ENCODE data around the gene HBP1.
"Not testable (repeated sequence)": the region's sequence is repeated elsewhere in the genome, so short reads cannot be mapped to it uniquely, and the experiment has no call there.

HBP1 gene

GRCh38 chr7:107244613-107245012 is 75.8 kb downstream of the HBP1 start:
- TF ChIP-seq, protein P1, sequence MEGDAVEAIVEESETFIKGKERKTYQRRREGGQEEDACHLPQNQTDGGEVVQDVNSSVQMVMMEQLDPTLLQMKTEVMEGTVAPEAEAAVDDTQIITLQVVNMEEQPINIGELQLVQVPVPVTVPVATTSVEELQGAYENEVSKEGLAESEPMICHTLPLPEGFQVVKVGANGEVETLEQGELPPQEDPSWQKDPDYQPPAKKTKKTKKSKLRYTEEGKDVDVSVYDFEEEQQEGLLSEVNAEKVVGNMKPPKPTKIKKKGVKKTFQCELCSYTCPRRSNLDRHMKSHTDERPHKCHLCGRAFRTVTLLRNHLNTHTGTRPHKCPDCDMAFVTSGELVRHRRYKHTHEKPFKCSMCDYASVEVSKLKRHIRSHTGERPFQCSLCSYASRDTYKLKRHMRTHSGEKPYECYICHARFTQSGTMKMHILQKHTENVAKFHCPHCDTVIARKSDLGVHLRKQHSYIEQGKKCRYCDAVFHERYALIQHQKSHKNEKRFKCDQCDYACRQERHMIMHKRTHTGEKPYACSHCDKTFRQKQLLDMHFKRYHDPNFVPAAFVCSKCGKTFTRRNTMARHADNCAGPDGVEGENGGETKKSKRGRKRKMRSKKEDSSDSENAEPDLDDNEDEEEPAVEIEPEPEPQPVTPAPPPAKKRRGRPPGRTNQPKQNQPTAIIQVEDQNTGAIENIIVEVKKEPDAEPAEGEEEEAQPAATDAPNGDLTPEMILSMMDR (IDR thresholded peaks at IDR 0.05; ENCODE audit: insufficient read depth, low read length, missing control alignments), result no peak
- CTCF ChIA-PET, result interaction anchor here (1.3 kb wide), 1 partner anchor 15 kb away, joined by 3 read pairs; no protein-coding TSS in a partner anchor
- POLR2A ChIA-PET, result no interaction called here
- DNase-seq (ENCODE audit: low read depth, low spot score), result no peak
- no peak overlapping the region for H3K4me3 ChIP-seq (ENCODE audit: low read depth, low read length)

- CTCF ChIA-PET; DNase-seq (ENCODE audit: low read depth, low spot score); H3K4me3 ChIP-seq (ENCODE audit: low read depth, low read length); POLR2A ChIA-PET: not testable (repeated sequence)
These were observed 78.0 kb downstream of the HBP1 start for GRCh38 chr7:107246836-107247235.

DNA sequence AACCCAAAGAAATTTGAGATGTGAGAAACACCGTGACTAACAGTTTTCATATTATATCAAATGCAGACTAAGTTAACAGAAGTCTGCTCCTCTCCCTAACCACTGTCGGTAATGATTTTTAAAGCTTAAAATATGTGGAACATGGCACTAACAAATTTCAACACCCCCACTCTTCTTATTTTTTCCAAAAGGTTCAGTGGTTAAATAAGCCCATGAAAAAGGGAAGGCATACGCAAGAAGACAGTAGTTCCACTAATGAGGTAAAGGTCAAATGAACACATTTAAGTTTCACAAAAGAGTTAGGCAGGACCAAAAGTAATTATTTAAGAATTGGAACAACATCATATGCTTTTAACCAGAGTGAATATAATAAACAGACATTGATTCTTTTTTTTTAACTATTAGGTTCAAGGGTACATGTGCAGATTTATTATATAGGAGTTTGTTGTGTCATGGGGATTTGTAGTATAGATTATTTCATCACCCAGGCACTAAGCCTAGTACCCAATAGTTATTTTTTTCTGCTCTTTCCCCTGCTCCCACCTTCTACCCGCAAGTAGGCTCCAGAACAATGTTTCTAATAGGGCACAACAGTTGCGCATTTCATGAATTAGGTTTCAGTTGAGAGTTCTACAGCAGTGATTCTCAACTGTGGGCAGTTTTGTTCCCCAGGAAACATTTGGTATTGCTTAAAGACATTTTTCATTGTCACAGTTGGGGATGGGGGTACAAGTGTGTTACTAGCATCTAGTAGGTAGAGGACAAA is 79.9 kb downstream of the HBP1 start:
- no peak for DNase-seq (ENCODE audit: low read depth, low spot score)
- no peak overlapping the region for H3K4me3 ChIP-seq (ENCODE audit: low read depth, low read length)
- ChIA-PET POLR2A (no interaction called here), CTCF (interaction anchor here (0.5 kb wide), 1 partner anchor 27 kb away, joined by 4 read pairs; no protein-coding TSS in a partner anchor)
- TF ChIP-seq, protein P1 (IDR thresholded peaks at IDR 0.05; ENCODE audit: insufficient read depth, low read length, missing control alignments), result no peak

- ChIA-PET CTCF (no interaction called here), POLR2A (no interaction called here)
- TF ChIP-seq, protein P1 (IDR thresholded peaks at IDR 0.05; ENCODE audit: insufficient read depth, low read length, missing control alignments), result no peak
- H3K4me3 ChIP-seq (ENCODE audit: low read depth, low read length), result no peak overlapping the region
- DNase-seq (ENCODE audit: low read depth, low spot score), result no peak
These were observed 83.2 kb downstream of the HBP1 start for GRCh38 chr7:107251963-107252362.
